Activated gamma-delta T cell treated with Interleukin-2 at 50 U/mL for 16 hours (primary cell): ENCODE results near the gene PADI1.

Experiments
- DNase-seq: peaks from one replicate; pipeline ENCODE4 v3.0.0-alpha.2; 2020

Gene PADI1

GRCh38 chr1:17204546-17205440 lies at the start of gene PADI1:
TSS of gene PADI1 (plus strand) at chr1:17205128. CDS start at chr1:17205218, 90 bp downstream.
- no peak for DNase-seq

- DNase-seq: no peak
Measured at GRCh38 chr1:17155257-17155920, 49.5 kb upstream of the PADI1 start.

GRCh38 chr1:17156108-17156507 lies 48.8 kb upstream of the PADI1 start:
- DNase-seq: no peak

GRCh38 chr1:17158961-17159360 lies 46.0 kb upstream of the PADI1 start:
- no peak for DNase-seq

- no peak for DNase-seq
Measured at GRCh38 chr1:17161137-17161740, 43.7 kb upstream of the PADI1 start.

- no peak for DNase-seq
Measured at GRCh38 chr1:17161926-17162800, 42.8 kb upstream of the PADI1 start.

DNA sequence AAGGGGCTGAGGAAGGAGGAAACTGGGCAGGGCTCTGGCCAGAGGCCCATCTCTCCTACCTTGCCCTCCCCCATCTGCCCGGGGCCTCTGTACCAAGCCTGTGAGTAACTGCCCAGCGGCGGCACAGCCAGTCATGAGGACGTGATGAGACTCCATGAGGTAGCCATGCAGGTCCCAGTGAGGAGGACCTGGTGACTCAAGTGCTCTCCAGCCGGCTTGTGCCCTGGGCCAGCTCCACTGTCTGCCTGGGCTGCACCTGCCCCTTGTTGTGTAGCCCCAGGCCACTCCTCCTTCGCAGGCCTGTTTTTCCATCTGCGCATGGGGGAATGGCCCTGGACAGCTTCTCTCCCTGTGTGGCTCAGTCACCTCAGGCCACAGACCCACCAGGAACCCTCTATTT lies 42.0 kb upstream of the PADI1 start:
- no peak for DNase-seq

GRCh38 chr1:17163371-17163770 lies 41.6 kb upstream of the PADI1 start:
- DNase-seq: no peak

GRCh38 chr1:17163789-17164666 lies 40.9 kb upstream of the PADI1 start:
- DNase-seq: no peak

DNA sequence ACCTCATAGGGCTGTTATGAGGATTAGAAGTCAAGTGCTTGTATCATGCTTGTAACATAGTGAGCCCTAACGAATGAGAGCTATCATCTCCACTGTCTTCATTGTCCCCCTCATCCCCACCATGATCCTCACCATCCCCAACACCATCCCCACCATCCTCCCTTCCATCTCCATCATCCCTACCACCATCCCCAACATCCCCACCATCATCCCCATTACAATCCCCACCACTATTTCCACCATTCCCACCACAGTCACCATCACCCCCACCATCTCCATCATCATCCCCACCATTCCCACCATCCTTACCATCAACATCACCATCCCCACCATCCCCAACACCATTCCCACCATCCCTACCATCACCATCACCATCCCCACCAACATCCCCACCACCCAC lies 39.1 kb upstream of the PADI1 start:
- DNase-seq: no peak

- DNase-seq: no peak
Measured at GRCh38 chr1:17167041-17167785, 37.7 kb upstream of the PADI1 start.

DNA sequence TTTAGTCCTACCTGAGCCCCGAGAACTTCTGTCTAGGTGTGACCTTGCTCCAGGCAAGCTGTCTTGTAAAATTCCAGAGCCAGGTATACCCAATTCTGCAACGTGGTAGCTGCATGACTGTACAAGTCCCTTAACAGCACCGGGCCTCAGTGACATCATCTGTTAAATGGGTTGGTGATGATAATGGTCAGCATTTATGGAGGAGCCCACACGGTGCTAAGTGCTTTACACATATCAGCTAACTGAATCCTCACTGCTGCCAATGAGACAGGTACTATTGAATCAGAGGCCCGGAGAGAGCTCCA lies 37.2 kb upstream of the PADI1 start:
- DNase-seq: no peak

GRCh38 chr1:17168091-17168876 lies 36.6 kb upstream of the PADI1 start:
- no peak for DNase-seq

DNA sequence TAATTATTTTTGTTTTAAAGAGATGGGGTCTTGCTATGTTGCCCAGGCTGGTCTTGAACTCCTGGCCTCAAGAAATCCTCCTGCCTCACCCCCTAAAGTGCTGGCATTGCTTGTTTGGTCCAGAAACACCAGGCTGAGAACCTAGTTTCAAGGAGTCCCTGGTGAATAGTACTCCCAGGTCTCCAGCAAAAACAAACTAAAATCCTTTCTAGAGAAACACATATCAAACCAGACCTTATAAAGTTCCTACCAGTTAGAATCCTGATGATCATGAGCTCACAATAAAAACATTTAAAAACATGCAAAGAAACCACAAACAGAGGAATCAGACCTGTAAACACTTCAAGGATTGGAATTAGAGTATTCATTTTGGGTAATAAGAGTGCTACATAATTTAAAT lies 34.4 kb upstream of the PADI1 start:
- DNase-seq: no peak

- DNase-seq: no peak
Measured at GRCh38 chr1:17173217-17173616, 31.7 kb upstream of the PADI1 start.

DNA sequence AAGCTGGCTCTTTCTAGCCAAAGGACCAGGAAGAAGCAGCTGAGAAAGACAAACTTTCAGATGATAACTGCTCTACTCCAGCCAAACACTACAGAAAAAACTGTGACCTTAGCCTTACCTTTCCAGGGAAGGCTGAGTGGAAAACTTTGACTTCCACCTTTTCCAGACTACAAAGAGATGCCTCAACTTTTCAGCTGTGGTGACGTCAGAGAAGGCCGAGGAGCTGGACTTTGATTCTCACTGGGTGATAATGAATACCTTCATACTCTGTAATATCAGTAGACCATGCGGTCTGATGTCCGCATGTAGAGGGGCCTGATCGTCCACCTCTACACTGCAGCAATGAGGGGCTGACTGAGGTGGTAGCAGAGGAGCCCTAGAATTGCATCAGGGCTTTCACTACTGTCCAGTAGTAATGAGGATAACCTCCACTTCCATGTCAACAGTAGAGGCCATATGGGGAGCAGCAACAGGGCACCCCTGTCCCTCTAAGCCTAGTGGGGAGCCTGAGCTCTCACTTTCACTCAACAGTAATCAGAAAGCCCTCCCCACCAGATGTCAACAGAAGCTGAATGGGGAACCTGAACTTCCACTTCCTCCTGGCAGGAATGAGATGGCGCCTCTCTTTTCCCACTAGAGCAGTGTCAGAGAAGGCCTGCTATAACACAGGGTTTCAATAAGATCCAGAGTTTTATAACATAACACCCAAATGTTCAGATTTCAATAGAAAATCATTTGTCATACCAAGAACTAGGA lies 28.4 kb upstream of the PADI1 start:
- DNase-seq: no peak

DNA sequence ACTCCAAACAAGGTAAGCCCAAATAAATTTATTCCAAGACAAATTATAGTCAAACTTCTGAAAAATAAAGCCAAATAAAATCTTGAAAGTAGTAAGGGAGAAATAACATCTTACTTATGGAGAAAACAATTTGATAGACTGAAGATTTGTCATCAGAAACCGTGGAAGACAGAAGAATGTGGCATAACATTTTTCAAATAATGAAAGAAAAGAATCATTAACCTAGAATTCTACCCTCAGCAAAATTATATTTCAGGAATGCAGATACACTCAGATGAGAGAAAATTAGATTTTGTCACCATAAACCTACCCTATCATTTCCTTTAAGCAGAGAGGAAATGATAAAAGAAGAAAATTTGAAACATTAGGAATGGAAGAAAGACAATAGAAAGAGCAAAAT lies 27.3 kb upstream of the PADI1 start:
- DNase-seq: no peak

- DNase-seq: no peak
Measured at GRCh38 chr1:17181781-17182464, 23.0 kb upstream of the PADI1 start.
